ENCODE measurements around the gene JAG1.

The JAG1 gene

GRCh38 chr20:10667560-10668167, 6.1 kb downstream of the JAG1 start:
- DNase-seq (ENCODE audit: low read depth), result no peak

DNA sequence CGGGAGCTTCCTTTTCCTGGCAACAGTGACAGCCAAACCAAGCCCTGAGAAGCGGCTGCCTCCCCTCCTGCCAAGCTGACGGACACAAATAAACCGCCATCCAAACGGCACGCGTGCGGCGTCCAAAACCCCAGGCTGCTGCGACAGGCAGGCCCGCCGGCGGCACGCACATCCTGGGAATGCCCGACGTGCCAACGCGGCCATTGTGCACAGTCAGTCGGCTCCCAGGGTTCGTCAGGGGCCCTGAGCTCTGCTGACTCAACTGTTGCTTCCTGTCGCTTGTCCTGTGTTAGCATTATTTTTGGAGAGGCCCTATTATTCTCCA, 6.8 kb downstream of the JAG1 start:
- DNase-seq (ENCODE audit: low read depth), result no peak

GRCh38 chr20:10666221-10667076, 7.3 kb downstream of the JAG1 start:
- DNase-seq (ENCODE audit: low read depth), result no peak

DNA sequence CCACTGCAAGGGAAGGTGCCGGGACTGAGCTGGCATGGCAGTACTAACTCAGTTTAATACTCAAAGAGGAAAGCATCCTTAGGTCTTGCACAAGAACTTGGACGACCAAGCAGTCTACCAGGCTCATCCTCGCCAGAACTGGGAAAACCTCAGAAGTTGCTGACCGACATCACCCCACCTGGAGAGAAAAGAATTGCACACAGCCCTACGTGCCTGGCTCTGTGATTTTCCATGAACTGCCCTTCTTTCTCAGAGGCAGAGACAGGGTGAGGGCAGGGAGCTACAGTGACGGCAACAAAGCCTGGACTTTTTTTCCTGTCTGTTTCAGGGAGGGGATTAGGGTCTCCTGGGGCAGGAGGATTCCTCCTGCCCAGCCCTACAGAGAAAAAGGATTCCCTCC, 8.0 kb downstream of the JAG1 start:
- no peak for DNase-seq (ENCODE audit: low read depth)

GRCh38 chr20:10665027-10665561, 8.7 kb downstream of the JAG1 start:
- no peak for DNase-seq (ENCODE audit: low read depth)

GRCh38 chr20:10663756-10664155, 10.0 kb downstream of the JAG1 start:
- no peak for DNase-seq (ENCODE audit: low read depth)

- DNase-seq (ENCODE audit: low read depth), result no peak
Observed at GRCh38 chr20:10662661-10663458, 10.9 kb downstream of the JAG1 start.

DNA sequence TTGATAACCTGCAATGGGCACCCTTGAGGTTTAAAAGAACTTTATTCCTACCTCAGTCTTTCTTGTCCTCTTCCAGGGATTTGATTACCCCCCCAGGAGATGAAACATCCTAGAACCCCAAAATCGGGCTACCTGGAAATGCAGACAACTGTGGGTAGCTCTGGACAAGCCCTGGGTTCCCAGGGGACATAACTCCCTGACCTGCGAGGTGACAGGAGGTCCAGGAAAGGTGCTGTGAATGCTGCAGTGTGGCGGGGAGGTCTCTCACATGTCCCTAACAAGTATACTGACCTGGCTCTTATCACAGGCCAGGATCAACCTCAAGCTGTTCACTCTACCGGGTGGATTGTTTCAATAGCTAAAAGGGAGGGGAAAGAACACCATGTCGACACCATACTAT, 11.6 kb downstream of the JAG1 start:
- DNase-seq (ENCODE audit: low read depth), result no peak

GRCh38 chr20:10661261-10661660, 12.5 kb downstream of the JAG1 start:
- no peak for DNase-seq (ENCODE audit: low read depth)

DNA sequence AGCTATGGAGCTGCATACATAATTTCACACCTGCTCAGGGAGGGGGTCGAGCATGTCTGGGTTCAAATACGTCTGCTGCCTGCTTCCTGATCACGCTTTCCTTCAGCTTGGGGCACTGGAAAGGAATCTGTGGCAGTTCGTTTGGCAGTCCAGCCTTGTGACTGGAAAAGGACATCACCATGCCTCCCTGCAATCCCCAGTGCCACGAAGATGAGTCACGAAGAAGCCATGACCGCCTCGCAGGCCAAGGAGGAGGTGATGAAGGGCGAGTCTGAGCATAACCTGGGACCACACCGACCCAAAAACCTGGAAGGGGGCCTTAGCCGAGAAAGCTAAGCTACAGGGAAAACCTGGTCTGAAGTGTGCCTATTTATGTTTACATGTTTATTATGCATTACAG, 13.1 kb downstream of the JAG1 start:
- no peak for DNase-seq (ENCODE audit: low read depth)

DNA sequence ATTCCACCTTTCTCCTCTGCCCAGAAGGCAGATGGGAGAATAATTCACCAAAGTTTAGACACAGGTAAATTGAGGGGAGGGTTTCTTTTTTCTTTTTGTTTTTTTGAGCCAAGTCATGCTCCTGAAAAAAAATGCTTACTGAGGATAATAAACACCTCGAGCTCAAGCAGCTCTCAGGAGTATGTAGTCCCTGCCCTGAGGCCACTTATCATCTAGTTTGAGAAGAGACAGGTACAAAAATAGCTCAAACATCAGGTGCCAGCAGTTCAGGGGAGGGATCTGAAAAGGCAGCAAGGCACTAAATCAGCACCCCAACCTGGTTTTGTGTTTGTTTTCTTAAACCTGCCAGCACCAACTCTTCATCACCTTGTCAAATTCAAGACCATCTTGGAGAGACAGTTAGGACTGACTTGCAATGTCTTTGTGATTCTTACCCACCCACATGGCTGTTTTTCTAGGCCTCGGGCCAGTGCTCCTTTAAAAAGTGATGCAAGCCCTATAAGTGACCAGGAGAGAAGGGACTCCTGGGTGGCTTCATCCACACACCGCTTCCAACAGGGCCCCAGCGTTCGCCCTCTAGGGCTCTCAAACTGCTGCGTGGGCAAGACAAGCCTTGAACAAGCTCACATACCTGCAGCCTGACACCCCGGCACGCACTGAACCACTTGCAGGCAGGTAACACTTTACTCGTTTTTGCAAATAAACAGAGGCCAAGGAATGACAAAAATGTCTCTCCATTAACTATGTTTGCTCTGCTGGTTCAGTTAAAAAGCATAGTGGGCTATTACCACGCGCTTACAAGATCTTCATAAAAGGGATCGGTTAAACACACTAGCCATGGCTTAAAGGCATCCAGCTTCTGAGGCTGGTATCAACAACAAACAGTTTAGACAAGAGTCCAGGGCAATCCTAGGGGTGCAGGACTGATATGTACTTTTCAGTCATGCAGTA, 13.9 kb downstream of the JAG1 start:
- DNase-seq (ENCODE audit: low read depth), result no peak

DNA sequence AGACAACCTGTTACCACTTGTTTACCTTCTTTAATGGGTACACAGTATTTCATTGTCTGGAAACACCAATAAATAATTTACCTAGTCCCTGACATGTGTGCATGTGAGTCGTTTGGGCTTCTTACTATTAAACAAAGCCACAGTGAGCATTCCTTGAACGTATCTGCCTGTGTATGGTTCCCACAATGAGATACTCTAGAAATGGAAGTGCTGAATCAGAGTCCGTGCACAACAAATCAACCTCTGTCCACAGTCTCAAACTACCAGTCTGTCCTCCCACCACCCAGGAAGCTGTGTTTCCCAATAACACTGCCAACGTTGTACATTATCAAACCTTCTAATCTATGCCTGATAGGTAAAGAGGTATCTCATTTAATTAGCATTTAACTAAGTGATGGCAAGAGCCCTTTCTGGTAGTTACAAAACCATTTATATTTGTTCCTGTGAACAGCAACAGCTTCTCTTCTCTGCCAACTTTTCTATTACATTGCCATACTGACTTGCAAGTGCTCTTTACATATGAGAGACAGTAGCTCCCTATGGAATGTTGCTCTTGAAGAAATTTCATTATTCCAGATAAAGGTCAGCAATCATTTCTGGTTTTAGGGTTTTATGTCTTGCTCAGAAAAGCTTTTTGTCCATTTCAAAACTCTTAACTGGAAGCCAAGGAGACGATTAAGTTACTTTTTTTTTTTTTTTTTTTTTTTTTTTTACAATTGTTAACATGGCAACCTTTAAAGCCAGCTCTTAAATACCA, 14.7 kb downstream of the JAG1 start:
- no peak for DNase-seq (ENCODE audit: low read depth)

DNA sequence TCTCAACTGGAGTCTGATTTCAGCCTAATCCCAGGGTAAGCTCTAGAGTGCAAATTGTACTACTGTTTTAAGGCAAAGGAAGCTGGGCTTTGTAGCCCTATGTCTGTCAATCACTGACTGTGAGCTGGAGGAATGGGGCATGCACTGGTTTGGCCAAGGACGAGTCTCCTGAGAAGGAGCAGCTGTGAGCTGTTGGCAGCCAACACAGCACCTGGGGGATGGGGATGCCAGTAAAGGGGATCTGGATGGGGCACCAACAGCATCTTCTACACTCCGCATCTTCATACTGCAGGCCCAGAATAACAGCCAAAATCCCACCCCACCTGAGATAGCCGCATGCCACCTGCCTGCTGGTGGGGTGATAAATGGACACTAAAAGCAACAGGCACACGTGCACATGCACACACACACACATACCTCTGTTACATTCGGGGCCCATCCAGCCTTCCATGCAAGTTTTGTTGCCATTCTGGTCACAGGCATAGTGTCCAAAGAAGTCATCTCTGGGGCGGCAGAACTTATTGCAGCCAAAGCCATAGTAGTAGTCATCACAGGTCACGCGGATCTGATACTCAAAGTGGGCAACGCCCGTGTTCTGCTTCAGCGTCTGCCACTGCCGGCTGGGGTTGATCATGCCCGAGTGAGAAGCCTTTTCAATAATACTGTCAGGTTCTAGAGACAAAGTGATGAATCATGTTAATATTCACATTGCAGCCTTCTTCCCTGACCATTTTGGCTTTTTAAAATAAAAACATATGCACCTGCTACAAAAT, 15.6 kb downstream of the JAG1 start:
- DNase-seq (ENCODE audit: low read depth), result no peak

GRCh38 chr20:10657453-10657852, 16.3 kb downstream of the JAG1 start:
- no peak for DNase-seq (ENCODE audit: low read depth)

DNA sequence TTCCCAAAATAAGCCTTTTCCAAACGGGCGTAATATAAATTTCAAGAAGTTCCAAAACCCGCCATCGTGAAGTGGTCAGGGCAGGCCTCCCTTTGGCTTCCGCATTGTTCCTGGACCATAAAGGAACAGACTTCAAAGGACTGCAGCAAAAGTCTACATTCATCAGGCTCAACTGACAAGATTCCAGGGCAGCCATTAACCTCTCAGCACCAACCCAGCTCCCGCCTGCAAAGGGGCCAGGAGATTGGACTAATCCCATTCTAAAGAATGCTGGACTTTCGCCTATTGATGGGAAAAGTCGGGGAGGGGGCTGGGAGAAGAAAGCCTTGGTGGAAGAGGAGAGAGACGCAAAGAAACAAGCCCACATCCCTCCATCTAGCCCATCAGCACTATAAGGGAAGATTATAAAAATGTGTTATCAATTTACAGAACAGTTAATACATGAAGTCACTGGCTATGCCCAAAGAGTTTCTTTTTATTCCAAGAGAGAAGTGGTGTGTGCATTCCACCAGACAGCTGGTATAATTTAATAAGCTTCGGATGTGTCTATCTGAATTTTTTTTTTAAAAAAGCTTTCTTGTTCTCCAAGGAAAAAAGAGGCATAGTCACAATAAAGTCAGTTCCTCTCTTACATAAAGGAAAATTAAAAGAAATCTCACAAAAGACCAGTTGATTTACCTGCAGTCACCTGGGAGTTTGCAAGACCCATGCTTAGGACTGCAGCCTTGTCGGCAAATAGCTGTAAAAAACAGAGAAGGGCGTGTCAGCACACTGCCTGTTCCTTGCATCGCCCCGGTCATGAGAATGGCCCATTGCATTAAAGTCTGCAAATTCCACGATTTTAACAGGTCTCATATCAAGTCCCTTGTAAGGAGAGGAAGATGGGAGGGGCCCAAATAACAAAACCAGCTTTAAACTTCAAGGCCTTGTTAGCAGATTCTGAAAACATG, 17.8 kb downstream of the JAG1 start:
- no peak for DNase-seq (ENCODE audit: low read depth)

DNA sequence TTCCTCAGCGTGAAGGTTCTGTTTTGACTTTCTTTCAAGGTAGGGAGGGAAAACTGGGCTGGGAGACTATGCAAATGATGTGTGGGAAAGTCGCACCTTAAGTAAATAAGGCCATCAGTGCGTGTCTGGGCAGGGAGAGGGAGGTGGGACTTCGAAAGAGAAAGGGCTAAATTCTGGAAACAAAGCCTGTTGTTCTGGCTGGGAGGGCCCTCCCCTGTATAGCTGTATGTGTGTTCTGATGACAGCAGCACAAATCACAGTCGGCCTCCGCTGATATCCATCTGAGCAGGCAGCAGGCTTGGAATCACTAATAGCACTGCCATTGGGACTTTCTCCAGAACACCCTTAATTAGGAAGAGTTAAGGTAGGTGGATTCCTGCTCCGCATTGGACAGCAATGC, 19.2 kb downstream of the JAG1 start:
- DNase-seq (ENCODE audit: low read depth), result no peak

- DNase-seq (ENCODE audit: low read depth), result no peak
Observed at GRCh38 chr20:10654250-10654610, 19.6 kb downstream of the JAG1 start.

DNA sequence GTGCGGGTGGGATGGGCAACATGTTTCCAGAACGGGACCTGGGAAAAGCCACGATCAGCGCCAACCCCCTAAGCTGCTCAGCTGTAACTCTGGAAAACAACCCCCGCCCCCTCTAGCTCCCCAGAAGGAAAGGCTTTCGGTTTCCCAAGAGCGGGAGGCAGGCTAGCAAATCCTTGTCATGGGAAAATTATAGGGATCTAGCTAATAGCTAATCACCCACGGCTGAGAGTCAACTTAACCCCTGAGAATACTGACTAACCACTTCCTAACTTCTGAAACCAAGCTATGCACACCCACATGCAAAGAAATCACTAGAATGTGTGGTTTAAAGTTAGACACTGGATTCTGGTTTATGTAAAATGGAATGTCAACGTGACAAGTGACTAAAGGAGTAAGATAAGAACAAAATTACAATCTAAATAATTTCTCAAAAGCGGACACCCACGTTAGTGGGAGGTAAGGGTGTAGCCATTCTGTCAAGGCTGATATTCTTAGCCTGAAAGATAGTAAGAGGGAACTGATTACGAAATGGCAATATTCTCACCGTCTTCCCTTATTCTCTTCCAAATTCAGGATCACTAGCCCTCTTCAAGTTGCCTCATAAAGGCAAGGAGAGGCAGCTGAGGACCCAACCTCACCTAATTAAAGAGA, 20.1 kb downstream of the JAG1 start:
- DNase-seq (ENCODE audit: low read depth), result peak; percentile 68
